ENCODE results near the gene DENND1A. TPM values are rescaled to one million over a fixed set of nuclear protein-coding genes. Genes with fewer than 3 reads are reported as not detected.
A peak's percentile ranks its signal among the peaks of the same experiment; 100 is the strongest.
"Not testable (repeated sequence)": the region's sequence is repeated elsewhere in the genome, so short reads cannot be mapped to it uniquely, and the experiment has no call there.

Gene DENND1A
- total RNA-seq, 4 donors from 2014 or later, result 37.1 to 55.3 (median 50.0) TPM

GRCh38 chr9:123738648-123739047, 191.3 kb downstream of the DENND1A start:
- DNase-seq, result no peak
- Histone ChIP-seq H3K36me3 (no peaks in the 10 kb centered on the region), H3K9me3 (no peaks in the 10 kb centered on the region), H3K27ac (no peak overlapping the region), H3K27me3 (no peaks in the 10 kb centered on the region), H3K4me3 (no peak overlapping the region), H3K4me1 (peaks cover 0 to 11% (median 0%) of the 10 kb centered on the region in 4 donors)
- TF ChIP-seq CTCF (IDR thresholded peaks at IDR 0.05) (no peak), POLR2A (IDR thresholded peaks at IDR 0.05) (no peak)

- Histone ChIP-seq H3K9me3 (no peaks in the 10 kb centered on the region), H3K36me3 (no peaks in the 10 kb centered on the region), H3K27ac (no peak overlapping the region), H3K4me1 (no peaks in the 10 kb centered on the region), H3K27me3 (no peaks in the 10 kb centered on the region), H3K4me3 (no peak overlapping the region)
- DNase-seq, result no peak
- TF ChIP-seq CTCF (IDR thresholded peaks at IDR 0.05) (no peak), POLR2A (IDR thresholded peaks at IDR 0.05) (no peak)
Measured at GRCh38 chr9:123735376-123735775, 194.6 kb downstream of the DENND1A start.

- not testable (repeated sequence) for H3K9me3 ChIP-seq, DNase-seq, H3K36me3 ChIP-seq, H3K4me3 ChIP-seq, H3K27ac ChIP-seq, H3K4me1 ChIP-seq, H3K27me3 ChIP-seq
Measured at GRCh38 chr9:123728571-123728970, 201.4 kb downstream of the DENND1A start.

GRCh38 chr9:123727332-123727731, 202.6 kb downstream of the DENND1A start:
- no peak for DNase-seq
- peaks cover 0 to 7% (median 0%) of the 10 kb centered on the region in 4 donors for H3K9me3 ChIP-seq
- no peak overlapping the region for H3K4me3 ChIP-seq

GRCh38 chr9:123725389-123725788, 204.5 kb downstream of the DENND1A start:
- H3K9me3 ChIP-seq, result peaks cover 0 to 14% (median 0%) of the 10 kb centered on the region in 4 donors
- no peaks in the 10 kb centered on the region for H3K27me3 ChIP-seq
- no peak for DNase-seq
- H3K4me3 ChIP-seq, result no peak overlapping the region
- TF ChIP-seq POLR2A (IDR thresholded peaks at IDR 0.05), result no peak
- TF ChIP-seq CTCF (IDR thresholded peaks at IDR 0.05), result no peak
- no peaks in the 10 kb centered on the region for H3K4me1 ChIP-seq
- H3K27ac ChIP-seq, result no peak overlapping the region
- no peaks in the 10 kb centered on the region for H3K36me3 ChIP-seq

More at GRCh38 chr9:123727332-123727731, 202.6 kb downstream of the DENND1A start:
- no peaks in the 10 kb centered on the region for H3K4me1 ChIP-seq
- TF ChIP-seq CTCF (IDR thresholded peaks at IDR 0.05) (no peak), POLR2A (IDR thresholded peaks at IDR 0.05) (no peak)
- no peaks in the 10 kb centered on the region for H3K36me3 ChIP-seq
- no peak overlapping the region for H3K27ac ChIP-seq
- no peaks in the 10 kb centered on the region for H3K27me3 ChIP-seq

- no peaks in the 10 kb centered on the region for H3K36me3 ChIP-seq
- H3K27me3 ChIP-seq, result no peaks in the 10 kb centered on the region
- H3K4me1 ChIP-seq, result no peaks in the 10 kb centered on the region
- H3K27ac ChIP-seq, result no peak overlapping the region
- no peak for DNase-seq
- H3K9me3 ChIP-seq, result peaks cover 0 to 14% (median 0%) of the 10 kb centered on the region in 4 donors
- TF ChIP-seq POLR2A (IDR thresholded peaks at IDR 0.05), result no peak
- peak in 2 of 6 experiments; percentile 12 to 27 for TF ChIP-seq CTCF (IDR thresholded peaks at IDR 0.05)
- H3K4me3 ChIP-seq, result no peak overlapping the region
Measured at GRCh38 chr9:123724211-123724796, 205.6 kb downstream of the DENND1A start.
